Measurements from ENCODE around the gene EPC2.

- no peak for TF ChIP-seq CTCF (IDR thresholded peaks at IDR 0.05)
- no peak for TF ChIP-seq POLR2A (IDR thresholded peaks at IDR 0.05)
Measured at GRCh38 chr2:148651972-148652371, 7.4 kb downstream of the EPC2 start.

Measured in breast epithelium (tissue), 3 donors.